D721Med (cell line): Measurements from ENCODE around the gene PATL2.
"Not testable (repeated sequence)": the region's sequence is repeated elsewhere in the genome, so short reads cannot be mapped to it uniquely, and the experiment has no call there.

Source experiments
- DNase-seq: peaks from one replicate; pipeline ENCODE4 v3.0.0; 2011; ENCODE audit warnings: low spot score; ENCODE audit not compliant: insufficient read length
- FAIRE-seq: peaks from 2 replicates; lab custom pipeline; 2011; peaks lifted over from hg19 to GRCh38; lab: Jason Lieb, UNC
- CTCF ChIP-seq: IDR thresholded peaks from 2 replicates; pipeline ENCODE4 v1.5.1; 2012; ENCODE audit warnings: mild to moderate bottlenecking, control low read depth; ENCODE audit not compliant: insufficient read depth; ENCODE audit errors: missing control alignments

The PATL2 gene

GRCh38 chr15:44695294-44695693 lies 15.8 kb downstream of the PATL2 start:
- FAIRE-seq (no peak), DNase-seq (no peak)
- TF ChIP-seq CTCF, result no peak

- FAIRE-seq, result no peak
- DNase-seq, result no peak
- no peak for TF ChIP-seq CTCF
These were observed 16.7 kb downstream of the PATL2 start for GRCh38 chr15:44694416-44694815.

GRCh38 chr15:44692659-44693058 lies 18.5 kb downstream of the PATL2 start:
- no peak for FAIRE-seq
- no peak for TF ChIP-seq CTCF
- DNase-seq, result no peak

- DNase-seq, FAIRE-seq: not testable (repeated sequence)
These were observed 20.9 kb downstream of the PATL2 start for GRCh38 chr15:44690245-44690644.

- FAIRE-seq, DNase-seq: not testable (repeated sequence)
These were observed 21.8 kb downstream of the PATL2 start for GRCh38 chr15:44689318-44689717.

- DNase-seq, FAIRE-seq: not testable (repeated sequence)
These were observed 28.1 kb downstream of the PATL2 start for GRCh38 chr15:44682809-44683682.

GRCh38 chr15:44682211-44682610 lies 28.9 kb downstream of the PATL2 start:
- DNase-seq (no peak), FAIRE-seq (no peak)
- TF ChIP-seq CTCF, result no peak

- DNase-seq (no peak), FAIRE-seq (no peak)
- TF ChIP-seq CTCF, result no peak
These were observed 34.4 kb downstream of the PATL2 start for GRCh38 chr15:44676676-44677075.

GRCh38 chr15:44675911-44676310 lies 35.2 kb downstream of the PATL2 start:
- no peak for FAIRE-seq
- no peak for TF ChIP-seq CTCF
- DNase-seq, result no peak
